HG03432 (cell line): ENCODE measurements around the gene TBCK.

Source experiments
- ATAC-seq: cut with Tn5 transposase; IDR thresholded peaks from one replicate; pipeline ENCODE4 v1.9.1; 2021; ENCODE audit warnings: mild to moderate bottlenecking, moderate library complexity; ENCODE audit not compliant: unreplicated experiment

TBCK gene

DNA sequence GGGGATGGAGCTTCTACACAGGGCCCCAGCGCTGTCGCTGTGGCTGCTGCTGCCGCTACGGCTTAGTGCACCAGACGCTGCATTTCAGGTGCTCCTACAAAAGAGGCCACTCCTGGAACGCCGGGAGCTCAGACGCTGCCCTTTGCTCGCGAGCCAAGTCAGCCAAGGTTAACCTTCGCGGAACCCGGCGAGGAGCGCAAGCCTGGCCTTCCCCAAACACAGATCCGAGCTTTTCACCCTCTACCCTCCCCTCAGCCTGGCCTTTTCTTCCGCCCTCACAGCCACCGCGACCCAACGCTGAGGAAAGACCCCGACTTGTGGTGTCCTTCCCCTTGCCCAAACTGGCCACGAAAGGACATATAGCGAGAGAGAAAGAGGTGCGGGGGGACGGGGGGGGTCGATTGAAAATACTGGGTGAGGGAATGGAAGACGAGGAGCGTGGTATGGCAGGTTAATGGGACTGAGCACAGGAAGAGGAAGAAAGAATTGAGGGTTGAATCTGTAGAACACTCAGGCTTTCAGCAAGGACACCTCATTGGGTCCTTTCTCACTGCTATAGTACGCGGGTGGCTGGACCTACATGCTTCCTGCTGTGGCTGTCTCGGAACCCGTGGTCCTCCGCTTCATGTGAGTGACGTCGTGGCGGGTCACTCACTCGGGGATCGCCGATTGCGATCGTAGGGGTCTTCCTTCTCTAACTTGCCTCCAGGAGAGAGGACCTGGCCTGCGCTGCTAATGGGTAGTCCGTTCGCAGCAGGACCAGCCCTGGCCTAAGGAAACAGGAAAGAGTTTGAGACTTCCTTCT lies at the start of gene TBCK, which contains the start of gene AIMP1:
Gene TBCK (minus strand): TSS at position 242 of the 805 bp plus-strand sequence. CDS start 7,249 bp downstream, outside the sequence.
Gene AIMP1 (plus strand): TSS at position 583 of the 805 bp plus-strand sequence. CDS start 8,460 bp downstream, outside the sequence.
- peak; percentile 88 for ATAC-seq

DNA sequence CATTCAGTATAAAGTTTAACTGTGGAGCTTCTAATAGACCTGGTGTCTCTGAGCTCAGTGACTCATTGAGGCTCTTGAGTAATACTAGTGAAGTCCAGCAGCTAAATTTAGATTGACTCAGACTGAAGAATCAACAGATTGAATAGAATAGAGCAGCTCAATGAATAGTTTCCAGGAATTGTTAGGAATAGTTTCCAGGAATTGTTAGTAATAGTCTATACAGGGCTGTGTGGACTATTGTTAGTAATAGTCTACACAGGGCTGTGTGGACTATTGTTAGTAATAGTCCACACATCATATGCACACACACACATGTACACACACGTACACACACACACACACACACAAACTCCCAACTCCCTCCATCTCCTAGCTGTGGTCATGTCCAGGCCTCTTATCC lies 49.6 kb upstream of the TBCK start:
- no peak for ATAC-seq

DNA sequence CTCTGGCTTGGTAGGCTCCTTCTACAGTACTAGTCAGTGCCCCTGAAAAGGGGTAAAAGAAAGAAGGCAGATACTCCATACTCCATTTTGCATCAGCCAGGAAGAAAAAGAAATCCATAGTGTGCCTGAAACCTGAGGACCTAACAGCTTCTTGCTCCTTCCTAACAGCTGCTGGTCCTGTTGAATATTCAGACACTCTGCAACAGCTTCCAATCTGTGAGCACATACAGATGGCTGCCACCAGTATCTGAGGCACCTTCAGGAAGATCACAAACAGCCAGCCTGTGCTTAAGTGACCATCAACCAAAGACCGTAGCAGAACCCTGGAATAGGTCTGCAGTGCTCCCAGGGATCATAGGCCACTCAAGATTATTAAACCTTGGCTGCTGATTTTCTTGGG lies 48.3 kb upstream of the TBCK start:
- no peak for ATAC-seq

DNA sequence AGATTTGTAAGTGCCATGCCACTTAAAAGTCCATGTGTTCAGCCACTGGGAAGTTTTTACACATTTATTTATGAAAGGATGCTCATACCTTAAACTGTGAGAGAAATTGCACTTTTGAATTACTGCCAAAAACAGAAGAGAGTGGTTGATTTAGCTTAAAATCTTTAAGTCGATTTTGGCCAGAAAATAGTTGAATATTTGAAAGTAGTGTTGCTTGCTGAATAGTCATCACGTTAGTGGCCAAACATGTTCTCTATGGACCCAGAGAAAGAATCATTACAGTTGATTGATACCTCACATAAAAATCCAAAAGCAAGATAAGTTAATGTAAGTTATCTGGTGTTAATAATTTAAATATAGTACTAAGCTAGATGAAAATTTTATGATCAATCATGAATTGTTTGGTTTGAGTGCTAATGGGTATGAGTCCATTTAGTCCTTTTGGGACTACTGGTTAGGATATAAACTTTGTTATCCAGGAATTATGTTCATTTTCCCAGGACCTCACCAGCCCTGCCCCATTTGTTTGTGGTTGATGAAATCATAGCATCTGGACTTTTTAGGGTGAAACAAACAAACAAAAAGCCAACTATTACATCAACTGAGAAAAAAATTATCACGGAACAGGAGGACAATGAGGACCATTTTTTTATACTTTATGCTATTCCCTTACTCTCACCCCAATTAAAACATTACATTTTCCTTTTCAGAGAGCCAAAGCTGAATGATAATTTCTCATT lies 46.2 kb upstream of the TBCK start:
- ATAC-seq: no peak

DNA sequence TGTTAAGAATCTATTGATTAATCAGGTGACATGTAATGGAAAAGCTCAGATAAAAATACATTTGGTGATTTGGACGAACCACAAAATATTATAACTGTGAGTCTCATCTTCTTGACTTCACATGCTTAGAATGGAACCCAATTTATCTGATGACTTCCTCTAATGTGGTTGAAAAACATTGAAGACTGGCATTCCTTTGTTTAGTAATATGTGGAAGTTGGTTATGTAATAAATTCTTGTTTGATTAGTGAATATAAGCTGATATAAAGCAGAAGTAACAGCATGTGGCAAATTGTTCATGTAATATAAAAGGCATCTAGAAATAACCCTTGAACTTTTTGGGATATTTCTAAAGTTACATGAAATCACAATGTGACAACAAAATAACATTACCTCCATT lies 42.9 kb upstream of the TBCK start:
- no peak for ATAC-seq

DNA sequence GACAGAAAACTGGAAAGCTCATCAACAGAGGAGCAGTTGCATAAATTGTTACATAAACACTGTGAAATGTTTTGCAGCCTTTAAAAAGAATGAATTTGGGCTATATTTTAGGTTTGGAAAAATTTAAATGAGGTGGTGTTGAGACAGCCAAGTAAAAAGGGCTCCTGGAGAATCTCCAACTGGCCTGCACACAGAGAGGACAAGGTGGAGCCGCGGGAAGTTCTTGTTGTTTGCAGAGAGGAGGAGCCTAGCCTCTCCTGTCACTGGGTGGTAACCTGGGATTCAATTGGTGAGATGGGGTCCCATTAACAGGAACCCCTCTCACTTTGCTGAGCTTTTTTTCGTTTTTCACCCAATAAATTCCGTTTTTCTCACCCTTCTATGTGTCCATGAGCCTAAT lies 39.2 kb upstream of the TBCK start:
- no peak for ATAC-seq

DNA sequence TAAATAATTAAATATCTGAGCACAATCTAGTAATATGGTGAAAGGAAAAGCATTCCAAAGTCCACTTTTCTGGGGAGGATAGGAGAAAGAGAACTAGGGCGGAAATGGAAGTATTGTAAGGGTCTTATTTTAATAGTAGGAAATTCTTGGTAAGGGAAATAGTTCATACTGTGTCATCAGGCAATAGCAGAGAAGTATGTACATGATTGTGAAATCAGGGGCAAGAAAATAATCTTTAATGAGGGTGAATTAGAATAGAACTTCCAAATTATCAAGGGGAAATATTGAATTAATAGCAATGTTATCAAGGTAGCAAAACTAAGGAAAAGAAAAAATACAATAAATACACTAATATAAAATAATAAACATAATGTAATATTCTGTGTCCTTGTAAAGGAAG lies 37.8 kb upstream of the TBCK start:
- no peak for ATAC-seq

DNA sequence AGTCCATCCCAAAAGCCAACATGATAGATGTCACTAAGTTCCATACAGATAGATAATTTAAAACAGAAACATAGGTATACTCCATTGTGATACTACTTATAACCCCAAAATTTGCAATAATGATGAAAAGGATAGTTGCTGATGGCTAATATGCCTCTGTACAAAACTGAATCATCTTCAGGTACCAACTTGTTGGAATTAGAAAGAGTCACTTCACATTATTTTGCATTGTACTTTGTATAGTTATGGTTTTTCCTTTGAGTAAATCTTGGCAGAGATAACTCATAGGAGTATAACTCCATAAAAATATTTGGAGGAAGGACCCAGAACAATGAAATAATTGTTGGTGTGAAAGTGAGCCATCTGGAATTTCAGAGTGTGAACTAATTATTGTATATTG lies 35.0 kb upstream of the TBCK start:
- no peak for ATAC-seq

DNA sequence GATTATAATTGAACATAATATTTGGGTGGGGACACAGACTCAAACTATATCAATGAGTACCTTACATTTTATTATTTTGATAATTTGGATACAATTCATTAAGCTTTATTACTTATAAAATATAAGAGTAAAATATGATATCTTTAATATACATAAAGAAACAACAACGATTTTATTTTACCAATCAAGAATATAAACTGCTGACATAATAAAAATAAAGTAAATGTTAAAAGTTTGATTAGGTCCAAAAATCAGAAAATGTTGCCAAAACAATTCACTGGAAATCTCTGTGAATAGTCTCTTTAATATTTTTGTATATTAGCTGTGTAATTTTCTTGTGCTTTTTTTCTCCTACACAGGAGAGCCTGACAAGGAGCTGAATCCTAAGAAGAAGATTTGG lies 31.2 kb upstream of the TBCK start:
- no peak for ATAC-seq

DNA sequence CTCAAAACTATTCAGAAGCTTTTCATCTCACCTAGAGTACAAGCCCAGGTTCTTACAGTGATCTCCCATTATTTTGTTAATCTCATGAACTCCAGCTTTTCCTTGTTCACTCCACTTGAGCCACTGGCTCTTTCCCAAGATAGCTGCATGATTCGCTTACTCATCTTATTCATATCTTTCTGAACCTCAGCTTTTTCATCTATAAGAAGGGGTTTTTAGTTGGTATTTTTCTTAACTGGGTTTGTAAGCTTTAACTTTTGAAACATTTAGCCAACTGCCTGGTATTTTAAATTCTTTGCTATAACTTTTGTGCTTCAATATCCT lies 28.6 kb upstream of the TBCK start:
- no peak for ATAC-seq

DNA sequence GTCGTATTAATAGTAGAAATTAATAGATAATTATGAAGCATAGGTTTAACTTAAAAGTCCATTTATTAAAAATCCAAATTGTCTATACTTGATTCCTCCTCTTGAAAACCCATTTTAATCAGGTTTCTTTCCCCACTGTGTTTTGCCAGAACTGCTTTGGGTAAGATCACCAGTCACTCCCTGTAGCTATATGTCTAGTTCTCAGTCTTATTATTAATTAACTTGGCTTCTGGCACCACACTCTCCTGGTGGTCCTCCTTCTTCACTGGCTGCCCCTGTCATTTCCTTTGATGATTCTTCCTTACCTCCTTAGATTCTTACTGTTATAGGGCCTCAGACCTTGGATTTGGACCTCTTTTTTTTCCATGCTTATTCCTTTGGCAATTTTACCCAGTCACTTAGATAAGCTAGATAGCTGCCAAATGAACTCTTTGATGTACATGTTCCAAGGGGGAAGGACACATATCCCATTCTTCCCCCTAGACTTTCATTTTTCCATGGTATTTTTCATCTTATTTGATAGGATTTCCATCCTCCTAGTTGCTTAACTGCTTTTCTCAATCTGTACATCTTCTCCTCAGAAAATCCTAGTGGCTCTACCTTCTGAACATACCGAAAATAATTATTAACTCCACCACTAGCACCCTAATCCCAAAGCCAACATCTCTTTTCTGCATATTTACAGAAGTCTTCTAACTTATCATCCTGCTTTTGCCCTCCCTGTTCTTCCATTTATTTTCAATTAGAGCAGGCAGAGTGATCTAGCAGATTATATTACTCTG lies 28.0 kb upstream of the TBCK start:
- ATAC-seq: no peak

DNA sequence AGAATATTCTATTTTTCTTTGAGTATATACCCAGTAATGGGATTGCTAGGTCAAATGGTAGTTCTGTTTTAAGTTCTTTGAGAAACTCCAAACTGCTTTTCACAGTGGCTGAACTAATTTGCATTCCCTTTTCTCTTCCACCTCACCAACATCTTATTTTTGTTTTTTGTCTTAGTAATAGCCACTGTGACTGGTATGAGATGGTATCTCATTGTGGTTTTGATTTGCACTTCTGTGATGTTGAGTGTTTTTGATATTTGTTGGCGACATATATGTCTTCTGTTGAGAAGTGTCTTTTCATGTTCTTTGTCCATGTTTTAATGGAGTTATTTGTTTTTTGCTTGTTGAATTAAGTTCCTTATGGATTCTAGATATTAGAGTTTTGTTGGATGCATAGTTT lies 24.8 kb upstream of the TBCK start:
- no peak for ATAC-seq

DNA sequence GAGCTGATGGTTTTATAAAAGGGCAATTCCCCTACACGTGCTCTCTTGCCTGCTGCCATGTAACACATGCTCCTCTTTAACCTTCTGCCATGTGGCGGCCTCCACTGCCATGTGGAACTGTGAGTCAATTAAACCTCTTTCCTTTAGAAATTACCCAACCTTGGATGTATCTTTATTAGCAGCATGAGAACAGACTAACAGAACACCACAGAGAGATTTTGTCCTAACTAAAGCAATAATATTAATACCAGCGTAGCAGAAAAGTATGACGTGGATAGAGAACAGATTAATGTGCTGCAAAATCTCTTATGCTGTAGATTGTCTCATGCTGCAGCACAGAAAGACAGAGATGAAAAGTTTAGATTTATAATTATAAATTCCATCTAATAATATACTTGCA lies 23.4 kb upstream of the TBCK start:
- ATAC-seq: no peak

DNA sequence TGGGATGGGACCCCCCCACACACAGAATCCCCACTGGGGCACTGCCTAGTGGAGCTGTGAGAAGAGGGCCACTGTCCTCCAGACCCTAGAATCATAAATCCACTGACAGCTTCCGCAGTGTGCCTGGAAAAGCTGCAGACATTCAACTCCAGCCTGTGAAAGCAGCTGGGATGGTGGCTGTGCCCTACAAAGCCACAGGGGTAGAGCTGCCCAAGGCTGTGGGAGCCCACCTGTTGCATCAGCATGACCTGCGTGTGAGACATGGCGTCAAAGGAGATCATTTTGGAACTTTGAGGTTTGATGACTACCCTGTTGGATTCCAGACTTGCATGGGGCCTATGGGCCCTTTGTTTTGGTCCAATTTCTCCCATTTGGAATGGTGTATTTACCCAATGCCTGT lies 22.7 kb upstream of the TBCK start:
- ATAC-seq: no peak

DNA sequence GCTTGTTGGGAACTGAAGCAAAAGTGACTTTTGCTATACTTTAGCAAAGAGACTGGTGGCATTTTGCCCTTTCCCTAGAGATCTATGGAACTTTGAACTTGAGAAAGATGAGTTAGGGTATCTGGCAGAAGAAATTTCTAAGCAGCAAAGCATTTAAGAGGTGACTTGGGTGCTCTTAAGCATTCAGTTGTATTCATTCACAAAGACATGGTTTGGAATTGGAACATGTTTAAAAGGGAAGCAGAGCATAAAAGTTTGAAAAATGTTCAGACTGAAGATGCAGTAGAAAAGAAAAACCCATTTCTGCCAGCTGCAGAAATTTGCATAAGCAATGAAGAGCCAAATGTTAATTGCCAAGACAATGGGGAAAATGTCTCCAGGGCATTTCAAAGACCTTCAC lies 21.9 kb upstream of the TBCK start:
- ATAC-seq: no peak

DNA sequence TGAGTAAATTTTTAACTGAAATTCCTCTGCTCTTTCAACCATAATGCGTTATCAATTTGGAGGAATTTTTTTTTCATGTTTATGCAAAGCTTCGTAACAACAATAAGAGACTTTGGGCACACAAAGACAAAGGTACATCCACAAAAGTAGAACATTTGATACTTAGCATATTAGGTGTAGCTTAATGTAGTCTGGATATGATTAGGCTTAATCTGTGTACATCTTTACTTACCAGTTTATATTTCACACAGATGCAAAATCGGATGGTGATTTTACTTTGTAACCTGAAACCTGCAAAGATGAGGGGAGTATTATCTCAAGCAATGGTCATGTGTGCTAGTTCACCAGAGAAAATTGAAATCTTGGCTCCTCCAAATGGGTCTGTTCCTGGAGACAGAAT lies 20.6 kb upstream of the TBCK start:
- ATAC-seq: no peak

DNA sequence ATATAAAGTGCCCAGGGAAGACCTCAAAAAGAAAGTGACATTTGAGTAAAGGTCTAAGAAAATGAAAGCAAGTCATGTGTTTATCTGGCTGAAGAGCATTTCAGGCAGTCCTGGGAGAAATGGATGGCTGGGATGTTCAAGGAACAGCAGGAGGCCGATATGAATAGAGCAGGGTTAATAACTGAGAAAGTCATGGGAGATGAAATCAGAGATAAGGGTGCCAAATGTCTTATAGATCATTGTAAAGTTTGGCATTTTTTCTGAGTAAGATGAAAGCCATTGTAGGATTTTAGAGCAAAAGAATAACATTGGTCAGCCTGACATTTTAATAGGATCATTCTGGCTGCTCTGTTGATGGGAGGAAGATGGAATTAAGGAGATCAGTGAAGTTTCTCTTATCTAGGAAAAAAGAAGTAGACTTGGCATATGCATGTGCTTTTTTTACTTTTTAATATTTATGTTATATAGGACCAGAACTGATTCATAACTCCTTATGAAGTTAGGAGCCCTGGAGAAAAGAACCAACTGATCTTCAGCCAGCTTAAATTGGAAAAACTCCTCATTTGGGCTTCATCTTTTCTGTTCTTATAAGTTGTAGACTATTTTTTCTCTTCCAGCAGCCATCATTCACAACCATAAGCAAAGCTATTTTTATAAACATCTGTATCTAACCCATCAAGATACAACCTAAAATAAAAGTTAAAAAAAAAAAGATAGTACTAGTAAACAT lies 18.9 kb upstream of the TBCK start:
- no peak for ATAC-seq

DNA sequence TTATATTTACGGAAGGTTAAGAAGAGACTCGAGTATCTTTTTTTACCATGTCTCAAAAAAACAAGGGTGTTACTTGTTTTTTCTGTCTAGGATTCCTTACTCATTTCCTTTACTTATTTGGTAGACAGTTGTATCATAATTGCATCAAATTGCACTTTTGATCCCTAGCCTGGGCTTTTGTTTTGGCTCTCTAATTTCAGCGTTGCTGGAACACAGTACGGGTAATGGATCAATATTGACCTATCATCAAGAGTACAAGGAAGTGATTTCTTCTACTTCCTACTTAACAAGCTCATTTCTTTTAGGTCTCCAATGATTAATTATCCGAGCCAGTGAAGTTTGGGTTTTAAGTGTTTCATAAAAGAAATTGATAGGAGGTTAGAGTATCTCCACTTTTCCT lies 17.2 kb upstream of the TBCK start:
- ATAC-seq: no peak

DNA sequence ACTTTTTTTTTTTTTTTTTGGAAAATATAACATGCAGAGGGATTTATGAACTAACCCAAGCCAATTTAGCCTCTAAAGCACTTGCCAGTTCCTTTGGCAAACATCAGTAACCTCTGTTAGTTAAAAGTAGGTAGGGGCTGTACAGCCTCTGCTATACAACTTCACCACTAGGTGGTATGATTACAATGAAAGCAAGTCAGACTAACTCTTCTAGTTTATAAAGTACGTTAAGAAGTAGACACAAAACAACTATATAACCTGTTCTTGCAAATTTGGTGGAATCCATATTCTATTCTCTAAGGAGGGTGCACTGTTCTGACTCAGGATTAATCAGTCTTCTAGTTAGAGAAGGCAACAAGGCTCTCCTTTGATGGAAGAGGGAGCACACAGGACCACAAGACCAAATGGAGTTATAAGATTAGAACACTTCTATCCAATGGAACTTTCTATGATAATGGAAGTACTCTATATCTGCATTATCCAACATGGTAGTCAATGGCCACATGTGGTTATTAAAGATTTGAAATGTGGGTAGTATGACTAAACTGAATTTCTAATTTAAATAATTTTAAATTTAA lies 13.1 kb upstream of the TBCK start:
- ATAC-seq: peak; percentile 85

DNA sequence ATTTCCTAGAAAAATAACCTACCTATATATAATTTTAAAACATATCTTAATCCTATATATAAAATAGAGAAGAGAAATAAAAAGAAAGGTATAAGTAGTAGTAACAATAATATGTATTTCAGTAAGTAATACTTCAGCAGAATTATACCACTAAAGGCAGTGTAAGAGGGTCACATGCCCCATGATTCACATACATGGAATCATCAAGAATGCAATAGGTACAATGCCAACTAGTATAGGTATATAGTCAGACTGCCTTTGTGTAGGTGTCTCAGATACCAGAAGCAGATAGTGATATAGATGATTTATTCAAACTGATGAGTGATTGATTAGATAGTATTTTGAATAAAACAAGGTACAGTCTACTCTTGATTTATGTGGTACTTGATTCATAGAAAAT lies 9.8 kb upstream of the TBCK start:
- no peak for ATAC-seq

DNA sequence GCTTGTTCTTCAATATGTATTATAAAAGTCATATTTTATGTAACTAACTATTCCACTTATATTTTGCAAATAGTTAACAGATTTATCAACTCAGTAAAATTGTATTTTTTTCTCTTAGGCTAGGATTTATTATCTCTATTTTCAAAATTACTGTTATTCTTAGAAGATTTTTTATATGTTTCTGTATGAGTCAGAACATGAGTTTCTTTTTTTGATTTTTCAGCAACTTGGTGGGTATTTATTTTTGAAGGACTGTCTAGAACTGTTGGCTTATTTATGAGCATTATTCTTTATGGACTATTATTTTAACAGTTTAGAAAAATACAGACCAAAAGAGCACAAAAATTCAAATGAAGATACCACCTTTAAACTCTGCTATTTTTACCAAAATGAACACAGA lies 7.1 kb upstream of the TBCK start:
- no peak for ATAC-seq
